ENCODE measurements around the gene CDKN2C. TPM values are rescaled to one million over a fixed set of nuclear protein-coding genes. Genes with fewer than 3 reads are reported as not detected.

Gene CDKN2C
- total RNA-seq, 6 experiments from 2014 or later, result 1.2 to 6.7 (median 3.1) TPM

DNA sequence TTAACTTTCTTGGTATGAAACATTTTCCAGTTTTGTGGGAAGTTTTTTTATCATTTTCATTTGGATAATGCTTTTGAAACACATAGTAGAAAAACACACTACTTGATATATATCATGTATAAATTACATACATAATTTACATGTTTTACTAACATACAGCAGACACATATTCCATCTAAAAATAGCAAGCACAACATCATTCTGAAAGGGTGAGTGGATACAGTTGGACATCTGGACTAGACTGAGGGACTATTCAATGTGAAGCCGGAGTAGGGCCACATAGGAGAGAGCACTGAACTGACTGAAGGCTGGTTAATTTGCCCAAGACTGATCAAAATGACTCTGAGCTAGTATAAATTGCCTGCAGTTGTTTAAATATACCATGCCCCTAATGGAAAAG lies 11.7 kb downstream of the CDKN2C start:
- Histone ChIP-seq H3K27ac (no peak overlapping the region), H3K4me3 (no peak overlapping the region), H3K9me3 (no peaks in the 10 kb centered on the region), H3K4me1 (peaks cover 0 to 12% (median 3%) of the 10 kb centered on the region in 4 donors), H3K36me3 (no peaks in the 10 kb centered on the region), H3K27me3 (no peaks in the 10 kb centered on the region)
- 73% methylated on average over 1 of the region's 1 CpG for WGBS (ENCODE audit: insufficient coverage, low coverage, low lambda C conversion rate, missing lambda C conversion rate)
- intact Hi-C loops (cut with DNase I), result no loop called here
- no peak for ATAC-seq
- TF ChIP-seq, protein P1, sequence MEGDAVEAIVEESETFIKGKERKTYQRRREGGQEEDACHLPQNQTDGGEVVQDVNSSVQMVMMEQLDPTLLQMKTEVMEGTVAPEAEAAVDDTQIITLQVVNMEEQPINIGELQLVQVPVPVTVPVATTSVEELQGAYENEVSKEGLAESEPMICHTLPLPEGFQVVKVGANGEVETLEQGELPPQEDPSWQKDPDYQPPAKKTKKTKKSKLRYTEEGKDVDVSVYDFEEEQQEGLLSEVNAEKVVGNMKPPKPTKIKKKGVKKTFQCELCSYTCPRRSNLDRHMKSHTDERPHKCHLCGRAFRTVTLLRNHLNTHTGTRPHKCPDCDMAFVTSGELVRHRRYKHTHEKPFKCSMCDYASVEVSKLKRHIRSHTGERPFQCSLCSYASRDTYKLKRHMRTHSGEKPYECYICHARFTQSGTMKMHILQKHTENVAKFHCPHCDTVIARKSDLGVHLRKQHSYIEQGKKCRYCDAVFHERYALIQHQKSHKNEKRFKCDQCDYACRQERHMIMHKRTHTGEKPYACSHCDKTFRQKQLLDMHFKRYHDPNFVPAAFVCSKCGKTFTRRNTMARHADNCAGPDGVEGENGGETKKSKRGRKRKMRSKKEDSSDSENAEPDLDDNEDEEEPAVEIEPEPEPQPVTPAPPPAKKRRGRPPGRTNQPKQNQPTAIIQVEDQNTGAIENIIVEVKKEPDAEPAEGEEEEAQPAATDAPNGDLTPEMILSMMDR (IDR thresholded peaks at IDR 0.05), result no peak
- no peak for TF ChIP-seq POLR2A (IDR thresholded peaks at IDR 0.05)
- DNase-seq, result no peak

- DNase-seq (no peak), ATAC-seq (no peak)
- no peaks in the 10 kb centered on the region for H3K27me3 ChIP-seq
- intact Hi-C loops (cut with DNase I), result no loop called here
- H3K36me3 ChIP-seq, result no peaks in the 10 kb centered on the region
- H3K4me3 ChIP-seq, result no peak overlapping the region
- WGBS (ENCODE audit: insufficient coverage, low coverage, low lambda C conversion rate, missing lambda C conversion rate), result 97% methylated on average over 3 of the region's 3 CpGs
- H3K9me3 ChIP-seq, result no peaks in the 10 kb centered on the region
- H3K4me1 ChIP-seq, result peaks cover 0 to 12% (median 3%) of the 10 kb centered on the region in 4 donors
- H3K27ac ChIP-seq, result no peak overlapping the region
- TF ChIP-seq, protein P1 (IDR thresholded peaks at IDR 0.05), result no peak
Observed at GRCh38 chr1:50982611-50983010, 12.6 kb downstream of the CDKN2C start.

DNA sequence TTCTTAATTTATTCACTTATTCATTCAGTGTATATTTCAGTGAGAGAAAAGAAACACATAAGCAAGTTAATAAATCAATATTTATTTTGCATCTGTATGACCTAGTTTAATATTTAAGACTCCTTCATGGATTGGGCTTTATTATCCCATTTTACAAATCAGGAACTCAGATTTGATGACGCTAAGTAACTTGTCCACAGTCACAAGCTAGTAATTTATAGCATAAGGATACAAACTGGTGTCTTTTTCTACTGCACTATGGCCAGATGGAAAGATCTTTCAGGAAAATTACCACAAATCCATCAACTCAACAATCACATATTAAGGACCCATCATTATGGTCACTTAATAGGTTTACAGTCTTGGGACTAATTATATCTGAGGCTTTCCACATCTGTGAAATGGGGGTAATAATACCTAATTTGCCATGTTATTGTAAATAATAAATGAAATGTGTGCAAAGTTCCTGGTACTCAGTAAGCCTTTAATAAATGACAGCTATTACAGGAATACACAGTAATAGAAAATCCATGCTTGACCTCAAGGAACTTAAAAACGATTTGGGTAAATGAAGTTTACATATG lies 13.3 kb downstream of the CDKN2C start:
- Histone ChIP-seq H3K4me3 (no peak overlapping the region), H3K27ac (no peak overlapping the region), H3K36me3 (no peaks in the 10 kb centered on the region), H3K9me3 (no peaks in the 10 kb centered on the region), H3K27me3 (no peaks in the 10 kb centered on the region), H3K4me1 (peaks cover 0 to 12% (median 3%) of the 10 kb centered on the region in 4 donors)
- ATAC-seq (no peak), DNase-seq (no peak)
- intact Hi-C loops (cut with DNase I), result no loop called here
- TF ChIP-seq, protein P1 (IDR thresholded peaks at IDR 0.05), result no peak
- TF ChIP-seq POLR2A (IDR thresholded peaks at IDR 0.05), result no peak
- WGBS (ENCODE audit: insufficient coverage, low coverage, low lambda C conversion rate, missing lambda C conversion rate), result 65% methylated on average over 2 of the region's 2 CpGs

- H3K4me1 ChIP-seq, result peaks cover 0 to under 1% (median 0%) of the 10 kb centered on the region in 4 donors
- no peak overlapping the region for H3K27ac ChIP-seq
- H3K36me3 ChIP-seq, result no peaks in the 10 kb centered on the region
- DNase-seq (no peak), ATAC-seq (no peak)
- H3K4me3 ChIP-seq, result no peak overlapping the region
- no peaks in the 10 kb centered on the region for H3K27me3 ChIP-seq
- 43% methylated on average over 1 of the region's 1 CpG for WGBS (ENCODE audit: insufficient coverage, low coverage, low lambda C conversion rate, missing lambda C conversion rate)
- H3K9me3 ChIP-seq, result no peaks in the 10 kb centered on the region
- intact Hi-C loops (cut with DNase I), result no loop called here
- TF ChIP-seq POLR2A (IDR thresholded peaks at IDR 0.05), result no peak
- TF ChIP-seq, protein P1 (IDR thresholded peaks at IDR 0.05), result no peak
Observed at GRCh38 chr1:50985094-50985493, 15.0 kb downstream of the CDKN2C start.

GRCh38 chr1:50986653-50987052 lies 16.6 kb downstream of the CDKN2C start:
- ATAC-seq, result no peak
- WGBS (ENCODE audit: insufficient coverage, low coverage, low lambda C conversion rate, missing lambda C conversion rate), result 71% methylated on average over 4 of the region's 4 CpGs

More at GRCh38 chr1:50986653-50987052, 16.6 kb downstream of the CDKN2C start:
- no peak for TF ChIP-seq POLR2A (IDR thresholded peaks at IDR 0.05)
- TF ChIP-seq, protein P1 (IDR thresholded peaks at IDR 0.05), result no peak
- Histone ChIP-seq H3K4me3 (no peak overlapping the region), H3K36me3 (no peaks in the 10 kb centered on the region), H3K9me3 (no peaks in the 10 kb centered on the region), H3K27ac (no peak overlapping the region), H3K27me3 (no peaks in the 10 kb centered on the region), H3K4me1 (no peaks in the 10 kb centered on the region)
- intact Hi-C loops (cut with DNase I), result no loop called here
- no peak for DNase-seq

All from right lobe of liver (tissue), 6 donors.